Glomerular visceral epithelial cell (primary cell): ENCODE results near the gene NBPF8.
"Not testable (repeated sequence)": the region's sequence is repeated elsewhere in the genome, so short reads cannot be mapped to it uniquely, and the experiment has no call there.

Experiments
- DNase-seq: peaks from one replicate; pipeline ENCODE4 v3.0.0-alpha.2; 2016; ENCODE audit errors: extremely low spot score

NBPF8 gene, protein sequence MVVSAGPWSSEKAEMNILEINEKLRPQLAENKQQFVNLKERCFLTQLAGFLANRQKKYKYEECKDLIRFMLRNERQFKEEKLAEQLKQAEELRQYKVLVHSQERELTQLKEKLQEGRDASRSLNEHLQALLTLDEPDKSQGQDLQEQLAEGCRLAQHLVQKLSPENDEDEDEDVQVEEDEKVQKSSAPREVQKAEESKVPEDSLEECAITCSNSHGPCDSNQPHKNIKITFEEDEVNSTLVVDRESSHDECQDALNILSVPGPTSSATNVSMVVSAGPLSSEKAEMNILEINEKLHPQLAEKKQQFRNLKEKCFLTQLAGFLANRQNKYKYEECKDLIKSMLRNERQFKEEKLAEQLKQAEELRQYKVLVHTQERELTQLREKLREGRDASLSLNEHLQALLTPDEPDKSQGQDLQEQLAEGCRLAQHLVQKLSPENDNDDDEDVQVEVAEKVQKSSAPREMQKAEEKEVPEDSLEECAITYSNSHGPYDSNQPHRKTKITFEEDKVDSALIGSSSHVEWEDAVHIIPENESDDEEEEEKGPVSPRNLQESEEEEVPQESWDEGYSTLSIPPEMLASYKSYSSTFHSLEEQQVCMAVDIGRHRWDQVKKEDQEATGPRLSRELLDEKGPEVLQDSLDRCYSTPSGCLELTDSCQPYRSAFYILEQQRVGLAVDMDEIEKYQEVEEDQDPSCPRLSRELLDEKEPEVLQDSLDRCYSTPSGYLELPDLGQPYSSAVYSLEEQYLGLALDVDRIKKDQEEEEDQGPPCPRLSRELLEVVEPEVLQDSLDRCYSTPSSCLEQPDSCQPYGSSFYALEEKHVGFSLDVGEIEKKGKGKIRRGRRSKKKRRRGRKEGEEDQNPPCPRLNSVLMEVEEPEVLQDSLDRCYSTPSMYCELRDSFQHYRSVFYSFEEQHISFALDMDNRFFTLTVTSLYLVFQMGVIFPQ

DNA sequence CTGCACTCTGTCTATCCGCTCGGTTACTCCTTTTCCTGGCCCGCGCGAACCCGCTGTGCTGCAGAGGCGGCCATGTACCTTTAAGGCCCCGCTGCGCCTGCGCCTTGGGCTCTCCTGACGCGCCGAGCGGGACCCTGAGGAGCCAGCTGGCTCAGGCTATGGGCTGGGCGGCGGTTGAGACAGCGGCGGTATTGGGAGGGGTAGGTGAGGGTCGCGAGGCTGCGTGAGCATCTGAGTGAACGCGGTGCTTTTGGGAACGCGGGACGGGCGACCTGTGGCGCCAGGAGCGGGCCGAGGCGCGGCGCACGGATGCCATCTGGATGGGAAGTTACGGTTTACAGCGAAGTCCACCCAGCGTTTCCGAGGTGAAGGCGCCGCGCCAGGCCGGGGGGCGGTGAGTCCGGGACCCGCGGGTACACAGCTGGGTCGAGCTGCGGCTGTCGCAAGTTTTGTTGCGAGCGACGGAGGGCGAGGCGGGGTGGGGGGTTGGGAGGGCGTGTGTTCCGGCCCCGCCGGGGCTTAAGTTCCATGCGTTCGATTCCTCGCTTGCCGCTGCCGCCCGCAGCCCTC is at the start of gene NBPF8:
TSS of gene NBPF8 (plus strand) at position 125 of the 570 bp plus-strand sequence. CDS start 21,488 bp downstream, outside the sequence.
- peak; percentile 64 for DNase-seq

DNA sequence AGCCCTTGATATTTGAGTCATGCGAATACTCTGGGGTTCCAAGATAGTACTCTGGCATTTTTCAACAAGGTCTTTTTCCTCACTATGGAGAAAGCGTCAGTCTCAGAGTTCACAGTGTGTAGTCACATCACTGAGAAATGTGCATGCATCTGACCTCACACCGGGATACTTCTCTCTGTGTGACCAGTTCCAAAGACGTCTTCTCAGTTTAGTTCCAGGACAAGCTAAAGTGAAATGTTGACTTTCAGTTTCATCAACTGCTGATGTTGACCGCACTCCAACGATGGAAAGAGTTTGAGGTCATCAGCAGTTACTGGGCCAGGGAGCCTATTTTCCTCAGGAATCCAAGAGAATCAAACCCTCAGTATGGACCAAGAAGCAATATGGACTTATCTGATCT is 47.1 kb upstream of the NBPF8 start:
- not testable (repeated sequence) for DNase-seq

DNA sequence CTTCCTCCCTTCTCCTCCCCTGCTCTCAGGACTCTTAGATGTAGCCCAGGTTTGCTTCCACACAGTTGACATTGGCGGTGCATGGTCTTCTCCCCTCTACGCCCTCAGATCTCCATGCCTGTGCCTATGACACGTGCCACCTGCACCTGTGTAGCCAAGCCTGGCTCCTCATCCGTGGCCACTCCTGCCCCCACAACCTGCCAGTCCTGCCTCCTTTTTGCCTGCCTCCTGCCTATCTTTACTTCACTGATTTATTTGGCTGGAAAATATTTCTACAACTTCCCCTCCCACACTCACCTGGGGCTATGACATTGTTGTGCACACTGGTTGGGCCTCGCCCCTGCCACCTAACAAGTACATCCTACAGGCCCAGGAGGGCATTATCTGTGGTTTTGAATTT is 28.2 kb upstream of the NBPF8 start:
- DNase-seq, result not testable (repeated sequence)

DNA sequence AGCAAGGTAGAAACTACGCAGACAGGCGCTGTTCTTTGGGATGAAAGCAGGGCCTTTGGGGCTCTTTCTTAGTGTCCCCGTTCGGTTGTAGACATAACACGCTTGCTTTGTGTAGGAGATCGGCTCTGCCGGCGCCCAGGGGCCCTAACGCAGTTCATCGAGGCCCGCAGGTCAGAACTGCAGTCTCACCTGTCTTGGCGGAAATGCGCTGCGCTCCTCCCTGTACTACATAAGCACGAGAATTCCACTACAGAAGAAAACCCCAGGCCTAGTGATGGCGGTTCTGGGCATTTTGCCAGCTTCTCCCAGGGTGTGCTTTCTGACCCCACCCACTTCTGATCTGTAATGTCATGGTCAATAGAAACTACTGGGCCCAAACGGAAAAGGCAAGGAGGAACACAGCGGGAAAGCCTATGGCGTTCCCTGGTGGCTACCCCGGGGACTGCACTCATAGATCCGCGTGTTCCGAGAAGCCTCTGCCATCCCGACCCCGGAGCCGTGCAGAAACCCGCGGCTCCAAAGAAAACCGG is 26.2 kb upstream of the NBPF8 start:
- peak; percentile 57 for DNase-seq

DNA sequence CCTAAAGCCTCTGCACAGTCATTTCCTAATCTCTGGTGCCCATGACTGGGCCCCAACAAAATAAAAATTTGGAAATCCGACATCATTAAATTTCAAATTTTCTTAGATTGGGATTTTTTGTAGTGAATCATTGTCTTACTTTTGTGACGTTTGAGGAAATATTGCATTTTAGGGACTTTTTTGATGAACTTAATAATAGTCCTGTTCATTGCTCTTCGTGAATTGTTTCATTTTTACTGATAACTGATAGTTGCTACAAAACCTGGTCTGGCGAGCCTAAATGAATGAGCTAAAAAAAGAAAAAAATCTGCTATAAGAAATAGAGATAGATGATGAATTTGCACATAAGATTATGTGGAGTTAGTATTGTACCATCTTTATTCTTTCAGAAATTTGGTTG is 23.5 kb upstream of the NBPF8 start:
- not testable (repeated sequence) for DNase-seq

DNA sequence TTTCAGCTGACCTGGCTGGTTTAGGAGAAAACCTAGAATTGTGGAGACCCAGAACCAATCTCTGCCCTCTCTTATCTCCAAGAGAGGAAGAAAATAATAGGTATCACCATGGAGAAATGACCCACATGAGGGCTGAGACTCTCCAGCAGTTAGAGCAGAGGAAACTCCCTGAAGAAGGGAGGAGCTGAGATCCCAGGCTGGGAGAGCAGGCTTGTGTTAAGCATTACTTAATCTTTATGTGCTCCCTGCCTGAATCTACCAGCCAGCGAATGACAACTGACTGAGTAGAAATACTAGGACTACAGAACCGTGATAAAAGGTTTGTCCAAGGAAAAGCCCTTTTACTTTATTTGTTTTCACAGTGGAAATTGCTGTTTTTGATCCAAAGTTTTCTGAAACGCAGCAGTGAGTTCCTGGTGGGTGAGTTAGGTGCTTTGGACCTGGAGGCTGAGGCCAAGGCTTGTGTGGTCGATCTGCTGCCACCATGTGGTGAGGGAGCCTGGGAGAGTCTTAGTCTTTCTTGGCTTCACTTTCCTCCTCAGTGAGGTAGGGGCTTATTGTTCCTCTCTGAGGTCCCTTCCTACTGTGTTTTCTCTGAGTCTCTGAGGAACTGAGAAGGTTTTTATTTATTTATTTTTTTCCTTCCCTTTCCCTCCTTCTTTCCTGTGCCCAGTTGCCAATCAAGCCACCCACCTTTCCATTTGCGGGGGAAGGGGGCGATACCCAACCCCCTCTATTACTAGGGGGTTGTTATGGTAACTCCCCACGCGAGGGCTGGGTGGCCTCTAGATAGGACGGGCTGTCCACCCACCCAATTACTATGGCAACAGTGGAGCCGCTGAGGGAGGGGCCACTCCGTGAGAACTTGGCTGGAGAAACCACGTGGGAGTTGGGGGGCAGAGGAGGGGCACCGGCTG is 21.3 kb upstream of the NBPF8 start:
- DNase-seq, result not testable (repeated sequence)

DNA sequence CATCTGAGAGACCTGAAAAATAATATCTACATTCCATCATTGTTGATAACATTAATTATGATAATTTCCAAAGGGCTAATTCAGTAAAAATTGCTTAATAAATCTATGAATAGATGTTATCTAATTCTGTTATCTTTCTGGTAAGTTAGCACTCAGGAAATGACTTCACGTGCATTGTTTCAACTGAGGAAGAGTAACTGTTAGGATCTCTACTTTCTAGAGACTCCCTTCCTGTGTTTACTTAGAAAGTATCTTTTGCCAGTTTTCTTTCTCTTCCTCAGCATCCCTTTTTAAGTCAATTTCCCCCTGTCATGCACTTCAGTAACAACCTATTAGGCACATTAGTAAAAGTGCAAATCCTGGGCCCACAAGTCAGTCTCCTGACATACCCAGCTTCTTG is 9.5 kb upstream of the NBPF8 start:
- not testable (repeated sequence) for DNase-seq

DNA sequence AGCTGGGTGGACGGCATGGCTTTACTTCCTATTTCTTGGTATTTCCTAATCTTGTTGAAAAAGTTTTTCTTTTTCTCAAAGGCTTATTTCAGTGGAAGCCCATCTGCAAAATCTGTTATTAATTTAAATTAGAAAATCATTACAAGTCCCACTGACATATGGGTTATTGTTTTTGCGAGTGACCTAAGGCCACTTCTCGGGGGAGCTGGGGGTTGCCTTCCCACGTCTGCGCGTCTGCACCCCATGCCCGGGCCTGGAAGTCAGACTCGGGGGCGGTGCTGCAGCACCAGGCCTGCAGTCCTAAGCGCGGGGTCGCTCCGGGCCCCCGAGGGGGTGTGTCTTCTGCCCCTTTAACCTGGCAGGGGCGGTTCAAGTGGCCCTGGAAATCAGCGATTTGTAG is 384 bp upstream of the NBPF8 start:
- not testable (repeated sequence) for DNase-seq

DNA sequence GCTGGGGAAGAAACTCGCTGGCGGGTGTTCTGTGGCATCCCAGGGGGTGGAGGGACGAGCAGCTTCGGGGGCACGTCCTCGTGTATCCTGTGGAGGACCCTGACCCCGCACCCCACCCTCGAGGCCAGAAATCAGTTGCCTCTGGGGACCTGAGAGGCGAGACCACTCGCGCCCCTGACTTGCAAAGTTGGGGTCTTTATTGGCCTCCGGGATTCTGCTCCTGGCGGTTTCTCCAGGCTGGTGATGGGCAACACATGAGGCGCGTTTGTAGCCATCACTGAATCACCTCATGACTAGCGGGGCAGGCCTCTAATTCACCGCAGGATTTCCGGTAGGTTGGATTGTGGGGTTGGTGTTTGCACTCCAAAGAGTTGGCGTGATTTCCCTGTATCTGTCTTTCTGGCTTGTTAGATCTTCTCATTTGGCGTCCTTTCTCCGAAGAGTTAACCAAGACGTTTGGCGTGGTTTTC is 692 bp downstream of the NBPF8 start:
- DNase-seq, result peak; percentile 51

DNA sequence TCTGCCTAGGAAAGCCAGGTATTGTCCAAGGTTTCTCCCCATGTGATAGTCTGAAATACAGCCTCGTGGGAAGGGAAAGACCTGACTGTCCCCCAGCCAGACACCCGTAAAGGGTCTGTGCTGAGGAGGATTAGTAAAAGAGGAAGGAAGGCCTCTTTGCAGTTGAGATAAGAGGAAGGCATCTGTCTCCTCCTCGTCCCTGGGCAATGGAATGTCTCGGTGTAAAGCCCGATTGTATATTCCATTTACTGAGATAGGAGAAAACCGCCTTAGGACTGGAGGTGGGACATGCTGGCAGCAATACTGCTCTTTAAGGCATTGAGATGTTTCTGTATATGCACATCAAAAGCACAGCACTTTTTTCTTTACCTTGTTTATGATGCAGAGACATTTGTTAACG is 10.2 kb downstream of the NBPF8 start:
- not testable (repeated sequence) for DNase-seq

DNA sequence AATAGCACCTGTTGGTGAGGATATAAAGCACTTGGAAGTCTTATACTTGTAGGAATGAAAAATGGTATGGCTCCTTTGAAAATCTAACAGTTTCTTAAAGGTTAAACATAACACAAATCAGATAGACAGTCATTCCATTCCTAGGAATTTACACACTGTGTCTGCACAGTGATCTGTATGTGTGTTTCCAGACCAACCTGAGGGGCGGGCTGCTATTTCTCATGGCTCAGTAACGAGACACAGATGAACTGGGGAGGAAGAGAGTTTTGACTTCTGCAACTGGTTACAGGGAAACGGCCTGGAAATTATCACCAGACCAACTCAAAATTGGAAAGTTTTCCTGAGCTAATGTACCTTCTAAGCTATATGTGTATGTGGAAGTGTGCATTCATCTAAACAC is 16.8 kb downstream of the NBPF8 start:
- peak; percentile 0 for DNase-seq

DNA sequence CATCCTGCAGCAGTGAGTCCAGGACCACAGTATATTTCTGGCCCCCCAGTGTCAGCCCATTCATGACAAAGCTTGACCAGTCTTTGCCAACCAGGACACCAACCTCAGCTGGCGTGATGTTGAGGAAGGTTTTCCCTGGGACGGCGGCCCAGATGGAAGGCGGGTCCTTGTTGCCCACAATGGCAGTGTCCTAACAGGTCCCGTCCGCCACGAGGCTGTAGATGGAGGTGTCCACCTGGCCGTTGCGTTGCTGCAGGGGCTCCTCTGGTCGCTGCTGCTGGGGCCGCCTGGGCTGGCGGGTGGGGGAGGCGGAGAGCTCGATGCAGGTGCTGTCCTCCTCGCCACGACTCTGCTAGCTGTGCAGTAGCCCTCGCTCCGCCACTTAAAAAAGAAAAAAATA is 19.0 kb downstream of the NBPF8 start:
- not testable (repeated sequence) for DNase-seq

DNA sequence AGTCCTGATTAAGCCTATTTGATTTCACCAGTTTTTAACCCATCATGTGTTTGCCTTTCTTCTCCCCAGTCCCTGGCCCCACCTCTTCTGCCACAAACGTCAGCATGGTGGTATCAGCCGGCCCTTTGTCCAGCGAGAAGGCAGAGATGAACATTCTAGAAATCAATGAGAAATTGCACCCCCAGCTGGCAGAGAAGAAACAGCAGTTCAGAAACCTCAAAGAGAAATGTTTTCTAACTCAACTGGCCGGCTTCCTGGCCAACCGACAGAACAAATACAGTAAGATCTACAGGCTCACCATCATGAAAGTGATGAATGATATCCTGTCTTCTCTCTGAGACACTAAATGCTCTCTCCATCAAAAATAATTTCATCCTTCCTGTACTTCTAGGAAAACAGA is 34.3 kb downstream of the NBPF8 start:
- DNase-seq, result not testable (repeated sequence)
